Stimulated activated naive CD4-positive, alpha-beta T cell treated with Interleukin-2 at 50 U/mL for 16 hours (primary cell): ENCODE data around the gene TTLL8.

Source experiments
- DNase-seq: peaks from one replicate; lab custom pipeline; 2025; lab: John Stamatoyannopoulos, UW

Gene TTLL8

DNA sequence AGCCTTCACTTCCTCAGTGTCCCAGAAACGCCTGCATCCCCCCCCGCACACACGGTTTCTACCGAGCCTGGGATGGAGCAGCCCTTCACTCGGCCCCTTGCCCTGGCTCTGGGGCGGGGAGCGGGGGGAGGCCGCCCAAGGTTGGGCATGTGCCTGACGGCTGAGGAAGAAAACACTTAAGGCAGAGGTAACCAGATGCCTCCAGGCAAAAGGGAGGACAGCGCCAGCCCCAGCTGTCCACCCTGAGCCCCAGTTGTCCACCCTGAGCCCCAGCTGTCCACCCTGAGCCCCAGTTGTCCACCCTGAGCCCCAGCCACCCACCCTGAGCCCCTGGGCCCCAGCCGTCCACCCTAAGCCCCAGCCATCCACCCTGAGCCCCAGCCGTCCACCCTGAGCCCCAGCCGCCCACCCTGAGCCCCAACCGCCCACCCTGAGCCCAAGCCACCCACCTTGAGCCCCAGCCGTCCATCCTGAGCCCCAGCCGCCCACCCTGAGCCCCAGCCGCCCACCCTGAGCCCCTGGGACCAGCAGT lies 3.8 kb upstream of the TTLL8 start:
- DNase-seq, result no peak

DNA sequence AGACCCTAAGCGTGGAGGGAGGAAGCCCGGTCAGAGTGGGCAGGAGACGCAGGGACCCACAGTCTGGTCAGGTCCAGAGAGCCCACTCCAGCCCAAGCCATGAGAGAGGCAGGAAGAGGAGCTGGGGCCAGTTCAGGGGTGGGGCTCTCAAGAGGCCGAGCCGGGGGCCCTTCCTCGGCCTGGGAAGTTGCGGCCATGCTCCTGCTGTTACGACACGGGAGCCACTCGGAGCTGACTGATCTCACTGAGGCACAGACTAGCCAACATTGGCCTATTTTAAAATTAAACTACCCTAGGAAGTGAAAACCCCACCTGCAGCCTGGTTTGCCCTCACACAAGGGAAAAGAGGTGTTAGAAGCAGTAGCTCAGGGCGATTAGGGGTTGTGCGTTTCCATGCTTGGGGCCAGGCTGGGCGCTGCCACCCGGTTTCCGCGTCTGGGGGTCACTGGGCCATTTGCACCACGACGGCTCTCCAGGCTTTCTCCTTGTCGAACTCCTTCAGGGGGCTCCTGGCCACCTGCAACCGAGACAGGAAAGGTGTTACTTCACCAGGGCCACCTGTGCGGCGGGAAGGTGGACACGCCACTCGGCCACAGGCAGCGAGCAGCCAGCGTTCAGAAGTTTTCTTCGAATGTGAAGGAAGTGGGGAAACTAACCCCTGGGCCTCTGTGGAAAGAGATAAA lies 3.2 kb upstream of the TTLL8 start:
- no peak for DNase-seq

DNA sequence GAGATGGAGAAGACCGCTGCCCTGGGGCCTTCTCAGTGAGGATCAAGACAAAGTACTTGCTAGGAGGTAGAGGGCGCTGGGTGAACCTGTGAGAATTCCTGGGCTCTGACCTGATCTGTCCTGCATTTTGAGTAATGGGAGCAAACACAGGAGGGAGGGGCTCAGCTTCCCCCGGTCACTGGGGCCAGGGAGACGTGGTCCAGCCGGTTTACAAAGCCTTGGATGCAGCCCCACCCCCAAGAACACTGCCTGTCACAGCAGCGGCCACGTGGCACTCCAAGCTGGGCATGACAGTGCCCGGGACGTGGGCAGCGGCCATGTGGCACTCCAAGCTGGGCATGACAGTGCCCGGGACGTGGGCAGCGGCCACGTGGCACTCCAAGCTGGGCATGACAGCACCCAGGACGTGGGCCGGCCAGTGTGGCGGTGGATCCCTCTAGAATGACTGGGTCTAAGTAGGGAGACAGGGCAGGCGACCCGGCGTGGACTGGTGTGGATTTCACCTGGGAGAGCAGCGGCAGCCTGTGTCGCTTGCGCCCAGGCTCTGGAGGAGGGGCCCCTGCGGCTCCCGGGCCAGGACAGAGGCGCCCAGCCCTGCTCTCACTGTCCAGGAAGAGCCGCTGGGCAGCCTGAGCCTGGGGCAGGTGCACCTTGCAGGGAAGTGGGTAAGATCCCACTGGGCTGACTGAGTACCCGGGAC lies 2.5 kb upstream of the TTLL8 start:
- no peak for DNase-seq

DNA sequence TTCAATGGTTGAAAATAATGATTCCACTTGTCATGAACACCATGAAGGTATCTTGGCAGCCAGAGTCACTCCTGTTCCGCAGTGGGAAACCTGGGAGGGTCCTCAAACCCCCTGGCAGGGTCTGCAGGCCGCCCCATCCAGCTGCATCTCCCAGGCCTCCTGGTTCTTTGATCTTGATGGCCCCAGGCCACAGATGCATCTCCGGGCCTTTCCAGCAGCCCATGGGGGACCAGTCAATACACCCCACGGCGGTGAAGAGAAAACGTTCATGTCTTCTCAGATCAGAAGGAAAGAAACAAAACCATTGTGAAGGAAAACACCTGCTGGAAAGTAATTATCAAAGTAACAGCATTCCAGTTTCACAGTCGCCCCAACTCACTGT lies 1.8 kb upstream of the TTLL8 start:
- DNase-seq, result no peak

DNA sequence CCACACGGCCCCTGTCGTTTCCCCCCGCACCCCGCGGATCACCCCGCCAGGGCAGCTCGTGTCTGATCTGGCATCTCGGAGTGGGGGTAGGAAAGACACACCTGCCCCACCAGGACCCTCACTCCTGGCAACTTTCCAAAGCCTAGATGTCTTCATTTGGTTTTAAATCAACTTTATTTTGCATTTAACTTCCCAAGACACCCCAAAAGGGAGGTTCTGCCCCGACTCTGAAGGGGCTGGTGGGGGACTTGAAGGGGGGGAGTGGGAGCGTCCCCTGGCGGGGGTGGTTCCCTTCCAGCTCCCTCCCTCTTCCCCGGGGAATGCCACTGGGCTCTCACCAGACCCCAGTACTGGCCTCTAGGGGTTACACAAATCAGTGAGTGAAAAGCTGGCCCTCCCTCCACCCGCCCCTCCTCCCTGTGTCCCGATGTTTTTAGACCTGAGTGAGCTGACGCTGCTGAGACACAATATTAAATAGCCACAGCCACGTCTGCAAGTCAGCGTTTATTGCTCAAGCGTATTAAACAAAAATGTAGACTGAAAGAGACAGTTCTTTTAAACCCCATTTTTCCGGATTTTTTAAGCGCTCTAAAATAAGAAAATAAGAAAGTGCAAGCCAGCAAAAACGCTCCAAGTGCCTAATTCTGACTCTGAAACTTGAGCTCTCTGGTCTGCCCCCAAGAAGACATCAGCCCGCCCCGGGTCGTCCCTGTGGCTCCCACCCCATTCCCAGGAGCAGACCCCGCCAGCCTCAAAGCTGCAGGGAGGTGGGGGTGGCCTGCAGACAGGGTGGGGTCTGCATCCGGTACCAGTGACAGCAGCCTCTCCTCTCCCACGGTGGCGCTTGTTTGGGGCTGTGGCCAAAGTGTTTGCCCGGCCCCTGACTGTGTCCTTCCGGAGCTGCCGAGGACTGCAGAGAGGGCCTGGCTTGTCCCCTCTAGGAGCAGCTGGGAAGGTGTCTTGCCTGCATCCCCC lies 1.1 kb upstream of the TTLL8 start:
- DNase-seq, result no peak

DNA sequence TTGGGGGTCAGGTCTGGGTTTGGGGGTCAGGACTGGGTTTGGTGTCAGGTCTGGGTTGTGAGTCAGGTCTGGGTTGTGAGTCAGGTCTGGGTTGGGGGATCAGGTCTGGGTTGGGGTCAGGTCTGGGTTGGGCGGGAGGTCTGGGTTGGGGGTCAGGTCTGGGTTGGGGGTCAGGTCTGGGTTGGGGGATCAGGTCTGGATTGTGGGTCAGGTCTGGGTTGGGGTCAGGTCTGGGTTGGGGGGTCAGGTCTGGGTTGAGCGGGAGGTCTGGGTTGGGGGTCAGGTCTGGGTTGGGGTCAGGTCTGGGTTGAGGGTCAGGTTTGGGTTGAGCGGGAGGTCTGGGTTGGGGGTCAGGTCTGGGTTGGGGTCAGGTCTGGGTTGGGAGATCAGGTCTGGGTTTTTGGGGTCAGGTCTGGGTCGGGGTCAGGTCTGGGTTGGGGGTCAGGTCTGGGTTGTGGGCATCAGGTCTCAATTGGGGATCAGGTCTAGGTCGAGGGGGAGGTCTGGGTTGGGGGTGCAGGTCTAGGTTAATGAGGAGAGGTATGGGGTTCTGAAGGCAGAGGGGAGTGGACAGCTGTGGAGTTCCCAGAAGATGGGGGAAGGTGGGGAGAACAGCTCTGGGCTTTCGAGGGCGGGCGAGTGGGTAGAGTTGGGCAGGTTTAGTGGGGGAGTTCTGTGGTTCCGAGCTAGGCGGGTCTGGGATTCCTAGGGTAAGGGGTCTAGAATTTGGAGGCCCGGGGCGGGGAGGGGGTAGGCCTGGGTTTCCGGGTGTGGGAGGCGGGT lies 629 bp downstream of the TTLL8 start:
- no peak for DNase-seq

DNA sequence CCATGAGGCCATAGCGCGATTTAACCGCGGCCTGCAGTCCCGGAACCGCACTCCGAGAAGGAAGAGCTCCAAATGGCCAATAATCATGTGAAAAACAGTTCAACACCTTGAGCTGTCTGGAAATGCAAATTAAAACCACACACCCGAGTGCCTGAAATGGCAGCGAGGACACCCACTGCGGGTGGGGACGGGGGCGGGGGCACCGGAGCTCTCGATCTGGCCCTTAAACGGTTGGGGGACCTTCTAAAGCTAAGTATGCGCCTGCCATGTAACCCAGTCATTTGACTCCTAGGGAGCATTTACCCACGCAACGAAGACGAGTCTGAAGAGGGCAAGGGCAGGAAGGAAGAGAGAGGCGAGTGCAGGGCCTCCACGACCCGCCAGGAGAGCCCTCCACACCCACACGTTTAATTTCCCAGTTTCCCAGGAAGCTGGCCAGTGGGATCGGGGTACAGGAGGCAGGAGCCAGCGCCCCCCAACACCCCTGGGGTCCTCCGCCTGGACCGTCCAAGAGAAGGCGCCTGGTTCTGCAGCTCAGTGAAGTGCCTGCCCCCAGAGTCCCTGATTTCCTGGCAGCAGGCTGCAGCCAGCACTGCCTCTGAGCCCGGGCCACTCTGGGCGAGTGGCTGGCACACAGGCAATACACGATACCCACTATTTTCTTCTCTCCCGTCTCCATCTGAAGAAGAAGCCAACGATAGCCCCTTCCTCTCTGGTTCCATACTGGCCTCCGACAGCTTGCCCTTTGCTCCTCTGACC lies 1.7 kb downstream of the TTLL8 start:
- DNase-seq, result no peak

DNA sequence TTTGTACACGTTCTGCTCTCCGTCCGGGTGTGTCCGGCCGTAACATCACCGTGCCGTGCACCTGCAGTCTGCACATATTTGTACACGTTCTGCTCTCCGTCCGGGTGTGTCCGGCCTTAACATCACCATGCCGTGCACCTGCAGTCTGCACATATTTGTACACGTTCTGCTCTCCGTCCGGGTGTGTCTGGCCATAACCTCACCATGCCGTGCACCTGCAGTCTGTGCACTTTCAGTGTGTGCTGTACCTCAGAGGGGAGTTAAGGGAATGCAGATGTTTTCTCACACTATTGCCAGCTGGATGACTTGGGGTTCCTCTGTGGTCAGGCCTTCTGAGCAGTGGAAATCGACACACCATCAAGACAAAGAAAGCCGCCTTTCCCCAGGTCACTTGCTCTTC lies 4.2 kb downstream of the TTLL8 start:
- DNase-seq, result no peak

DNA sequence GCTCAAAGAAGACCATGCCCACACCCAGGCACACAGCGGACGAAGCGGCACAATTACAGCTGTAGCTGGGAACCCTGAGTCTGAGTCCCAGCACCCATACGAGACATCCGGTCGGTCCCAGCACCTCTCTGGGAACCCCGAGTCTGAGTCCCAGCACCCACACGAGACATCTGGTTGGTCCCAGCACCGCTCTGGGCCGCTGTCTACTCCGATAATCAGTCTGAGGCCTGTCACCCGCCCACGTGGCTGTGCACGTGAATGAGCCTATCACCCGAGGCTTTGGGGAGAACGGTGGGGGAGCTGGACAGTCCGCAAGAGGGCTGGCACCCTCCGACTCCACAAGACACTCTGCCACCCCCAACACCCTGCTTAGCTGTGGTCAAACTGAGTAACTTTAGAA lies 6.2 kb downstream of the TTLL8 start:
- no peak for DNase-seq

DNA sequence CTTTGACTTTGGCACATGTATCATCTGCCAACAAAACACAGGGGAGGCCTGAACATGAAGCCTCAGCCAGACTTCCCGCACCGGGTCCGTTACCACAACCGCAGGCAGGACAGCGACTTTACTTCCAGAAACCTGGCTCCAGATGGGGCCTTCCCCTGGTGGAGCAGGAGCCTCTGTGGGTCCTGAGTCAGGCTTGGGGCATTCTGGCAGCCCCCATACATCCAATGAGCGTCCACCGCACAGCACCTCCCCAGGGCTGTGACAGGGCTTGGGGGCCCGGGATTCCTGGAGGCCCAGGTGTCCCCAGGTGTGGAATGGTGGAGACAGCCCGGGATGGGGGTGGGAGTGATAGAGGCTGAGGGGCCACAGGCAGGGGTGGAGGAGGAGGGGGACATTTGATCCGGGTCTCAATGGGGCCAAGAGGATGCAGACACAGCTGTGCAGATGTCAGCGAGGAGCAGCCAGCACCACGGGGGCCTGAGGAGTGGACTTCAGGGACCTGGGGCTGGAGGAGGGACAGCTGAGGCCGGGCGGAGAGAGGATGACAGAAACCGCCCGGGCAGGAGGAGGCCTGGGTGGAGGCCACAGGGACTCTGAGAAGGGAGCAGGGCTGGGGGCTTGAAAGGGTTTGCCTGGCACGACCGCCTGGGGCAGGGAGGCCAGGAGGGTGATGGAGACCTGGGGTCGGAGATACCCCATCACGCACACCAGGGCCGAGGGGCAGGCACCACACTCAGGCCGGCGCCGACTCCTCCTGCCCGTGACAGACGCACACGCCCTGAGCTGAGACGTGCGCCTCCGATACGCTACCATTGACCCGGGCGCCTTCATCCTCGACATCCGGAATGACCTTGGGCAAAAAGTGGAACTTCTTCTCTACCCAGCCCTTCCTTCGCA lies 8.6 kb downstream of the TTLL8 start:
- no peak for DNase-seq

DNA sequence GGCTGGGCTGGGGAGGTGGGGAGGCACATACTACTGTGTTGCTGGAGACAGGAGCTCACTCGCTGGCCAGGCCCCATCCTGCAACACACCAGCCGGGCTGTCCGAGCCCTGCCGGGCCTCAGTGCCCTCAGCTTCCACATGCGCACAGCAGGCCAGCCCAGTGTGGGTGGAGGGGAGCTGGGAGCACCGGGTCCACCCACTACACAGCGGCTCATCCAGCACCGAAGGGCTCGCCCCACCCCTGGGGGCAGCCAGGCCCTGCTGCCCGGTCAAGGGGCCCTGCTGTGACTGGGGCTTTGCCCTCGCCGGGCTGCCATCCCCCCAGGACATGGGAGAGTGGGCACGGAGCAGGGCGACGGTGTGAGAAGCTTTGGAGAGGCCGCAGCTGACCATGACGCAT lies 9.3 kb downstream of the TTLL8 start:
- DNase-seq, result no peak

DNA sequence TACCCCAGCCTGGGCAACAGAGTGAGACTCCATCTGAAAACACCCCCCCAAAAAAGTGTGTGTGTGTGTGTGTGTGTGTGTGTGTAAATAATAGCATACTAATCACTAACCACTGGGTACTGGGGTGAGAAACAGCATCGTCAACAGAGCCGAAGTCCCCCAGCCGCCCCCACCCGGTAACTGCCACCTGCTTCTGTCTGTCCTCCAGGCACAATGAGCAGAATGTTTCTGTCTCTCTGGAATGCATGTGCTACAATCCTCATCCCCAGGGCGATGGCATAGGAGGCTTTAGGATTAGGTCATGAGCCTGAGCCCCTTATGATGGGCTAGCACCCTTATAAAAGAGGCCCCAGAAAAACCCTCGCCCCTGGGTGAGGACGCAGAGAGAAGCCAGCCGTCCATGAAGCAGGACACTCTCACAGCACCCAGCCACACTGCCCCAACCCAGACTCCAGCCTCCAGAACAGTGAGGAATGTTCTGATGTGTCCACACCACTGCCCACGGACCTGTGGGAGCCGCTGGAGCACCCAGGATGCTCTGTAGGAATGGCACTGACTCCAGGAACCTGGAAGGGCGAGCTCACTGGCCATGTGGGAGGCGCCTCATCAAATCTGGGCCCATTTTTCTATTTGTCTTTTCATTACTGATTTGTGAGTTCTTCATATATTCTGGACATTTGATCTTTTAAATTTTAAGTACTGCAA lies 9.9 kb downstream of the TTLL8 start:
- no peak for DNase-seq

DNA sequence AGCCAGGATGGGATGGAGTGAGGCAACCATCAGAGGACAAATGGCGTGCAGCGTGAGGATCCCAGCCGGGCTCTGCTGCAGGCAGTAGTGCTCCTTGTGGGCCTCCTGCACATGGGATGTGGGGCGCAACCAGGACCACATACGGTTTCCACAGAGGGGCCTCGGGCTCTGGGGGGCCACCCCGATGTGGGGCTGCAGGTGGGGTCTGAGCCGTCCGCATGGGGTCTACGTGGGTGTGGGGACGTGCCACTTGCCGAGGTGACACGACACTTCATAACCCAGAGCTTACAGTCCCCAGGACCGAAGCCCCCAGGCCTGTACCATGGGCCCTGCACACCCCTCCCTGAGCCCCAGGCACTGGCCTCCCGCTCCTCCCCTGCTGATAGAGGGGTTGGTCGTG lies 10.8 kb downstream of the TTLL8 start:
- DNase-seq, result no peak

DNA sequence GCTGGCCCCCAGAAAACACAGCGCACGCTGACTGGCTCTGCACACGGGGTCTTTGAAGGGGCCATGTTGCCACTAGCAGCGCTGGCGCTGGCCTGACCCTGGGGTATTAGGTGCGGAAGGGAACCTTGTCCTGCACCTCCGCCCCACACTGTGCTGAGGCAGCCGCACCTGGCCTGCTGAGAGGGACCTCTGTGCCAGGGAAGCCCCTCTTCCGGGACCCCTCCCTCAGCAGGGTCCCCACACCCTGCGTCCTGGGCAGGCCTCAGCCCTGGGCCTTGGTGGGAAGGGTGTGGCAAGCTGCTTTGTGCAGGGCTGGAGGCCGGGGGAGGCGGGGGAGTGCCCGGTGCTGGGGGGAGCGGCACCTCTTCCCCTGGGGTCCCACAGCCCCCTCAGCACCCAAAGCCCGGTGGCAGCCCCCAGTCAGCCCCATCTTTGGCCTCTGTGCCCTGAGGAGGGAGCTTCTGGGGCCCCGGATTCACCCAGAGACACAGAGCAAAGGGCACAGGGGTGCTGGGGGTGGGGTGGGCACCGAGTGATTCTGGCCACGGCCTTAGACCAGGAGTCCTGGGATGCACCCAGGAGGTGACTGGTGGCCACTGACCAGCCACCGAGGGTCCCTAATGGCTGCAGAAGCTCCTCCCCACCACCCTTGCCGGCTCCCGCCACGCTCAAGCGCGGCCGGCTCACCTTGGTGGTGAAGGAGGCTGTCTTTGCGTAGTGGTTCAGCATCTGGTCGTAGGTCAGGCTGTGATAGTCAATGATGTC lies 11.4 kb downstream of the TTLL8 start:
- DNase-seq, result no peak

DNA sequence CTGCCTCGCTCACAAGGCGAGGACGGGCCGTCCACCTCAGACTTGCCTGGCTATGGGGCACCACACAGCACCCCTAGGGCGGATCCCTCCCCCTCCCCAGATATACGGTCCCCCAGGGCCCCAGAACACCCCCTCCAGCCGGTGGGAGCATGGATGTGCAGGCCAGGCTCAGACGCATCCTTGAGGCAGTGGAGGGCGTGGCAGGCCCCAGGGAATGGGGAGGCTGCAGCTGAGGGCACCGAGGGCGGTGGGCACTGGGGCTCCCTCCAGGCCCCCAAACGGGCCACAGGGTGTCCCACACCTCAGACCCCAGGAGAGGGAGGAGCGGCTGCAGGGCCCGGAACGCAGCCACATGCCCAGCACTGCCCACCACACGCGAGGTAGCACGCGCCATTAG lies 12.1 kb downstream of the TTLL8 start:
- DNase-seq, result no peak

DNA sequence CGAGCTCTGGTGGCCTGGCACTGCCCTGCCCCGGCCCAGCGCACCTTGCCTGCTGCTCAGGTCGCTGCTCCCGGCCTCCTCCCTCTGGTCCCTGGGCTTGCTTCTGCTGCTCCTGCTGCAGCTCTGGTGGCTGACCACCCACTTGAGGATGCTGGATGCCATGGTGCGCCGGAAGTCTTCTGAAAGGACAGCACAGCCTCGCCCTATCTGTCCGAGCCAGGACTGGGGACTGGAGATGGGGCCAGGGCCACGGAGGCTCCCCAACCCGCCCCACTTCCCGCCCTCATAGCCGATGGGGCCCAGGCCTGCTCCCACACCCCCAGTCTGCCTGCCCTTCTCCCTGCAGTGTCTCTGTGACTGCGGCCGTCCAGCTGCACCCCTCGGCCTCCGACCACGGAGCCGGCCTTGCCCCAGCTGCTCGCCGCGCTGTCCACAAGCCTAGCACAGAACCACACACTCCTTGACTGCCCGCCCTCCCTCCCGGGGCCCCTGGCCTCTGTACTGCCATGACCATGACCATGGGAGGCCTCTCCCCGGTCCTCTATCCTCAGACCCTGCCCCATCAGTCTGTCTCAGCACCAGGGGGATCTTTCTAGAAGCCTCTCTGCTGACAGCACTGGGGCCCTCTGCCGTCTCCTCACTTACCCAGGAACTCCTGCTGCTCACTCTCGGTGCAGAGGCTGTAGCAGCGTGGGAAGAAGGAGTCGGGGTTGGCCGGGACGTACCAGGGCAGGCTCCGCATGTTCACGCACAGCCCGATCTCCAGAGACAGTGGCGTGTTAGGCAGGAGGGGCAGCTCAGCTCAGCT lies 12.7 kb downstream of the TTLL8 start:
- DNase-seq, result no peak

DNA sequence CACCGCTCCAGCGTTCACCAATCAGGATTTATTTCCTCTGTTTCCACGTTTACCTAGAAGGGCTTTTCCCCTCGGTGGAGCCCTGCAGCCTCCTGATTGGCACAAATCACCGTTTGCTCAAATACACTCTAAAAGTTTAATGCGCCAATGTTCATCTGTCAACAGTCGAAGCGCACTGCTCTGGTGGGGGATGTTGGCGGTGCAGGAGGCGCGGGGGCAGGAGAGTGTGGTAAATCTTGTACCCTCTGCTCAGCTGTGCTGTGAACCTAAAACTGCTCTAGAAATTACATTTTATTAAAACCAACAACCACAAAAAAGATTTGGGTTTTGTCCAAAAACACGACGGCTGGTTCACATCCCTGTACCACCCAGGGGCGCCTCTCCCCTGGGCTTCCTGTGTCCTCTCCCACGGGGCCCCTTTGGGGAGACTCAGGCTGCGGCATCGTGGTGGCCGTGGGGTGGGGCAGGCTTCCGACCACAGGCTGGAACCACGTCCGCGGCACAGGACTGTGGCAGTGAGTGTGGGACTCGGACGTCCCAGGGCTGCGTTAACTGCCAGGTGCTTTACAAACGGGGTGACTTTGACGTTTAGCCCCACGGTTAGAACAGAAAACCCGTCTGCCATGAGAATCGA lies 13.5 kb downstream of the TTLL8 start:
- DNase-seq, result no peak
